ENCODE measurements around the gene TMTC2. TPM values are rescaled to one million over a fixed set of nuclear protein-coding genes. Genes with fewer than 3 reads are reported as not detected.

The TMTC2 gene
- total RNA-seq, 1 donor from 2014 or later: 31.4 TPM

- Histone ChIP-seq H3K4me3 (no peak overlapping the region), H3K4me1 (no peaks in the 10 kb centered on the region), H3K27me3 (ENCODE audit: low read depth) (no peaks in the 10 kb centered on the region), H3K27ac (no peak overlapping the region), H3K9me3 (no peaks in the 10 kb centered on the region), H3K36me3 (peaks cover 6% of the 10 kb centered on the region)
- intact Hi-C loops (cut with DNase I): no loop called here
- ATAC-seq: no peak
- DNase-seq: no peak
- no peak for TF ChIP-seq CTCF (IDR thresholded peaks at IDR 0.05)
Measured at GRCh38 chr12:82857911-82858533, 171.3 kb downstream of the TMTC2 start.

- TF ChIP-seq CTCF (IDR thresholded peaks at IDR 0.05): no peak
- intact Hi-C loops (cut with DNase I): no loop called here
- H3K27ac ChIP-seq: no peak overlapping the region
Measured at GRCh38 chr12:82858534-82858917, 171.8 kb downstream of the TMTC2 start.

GRCh38 chr12:82862069-82862841 lies 175.5 kb downstream of the TMTC2 start:
- ATAC-seq (no peak), DNase-seq (no peak)
- Histone ChIP-seq H3K27me3 (ENCODE audit: low read depth) (no peaks in the 10 kb centered on the region), H3K27ac (no peak overlapping the region), H3K4me1 (no peaks in the 10 kb centered on the region), H3K4me3 (no peak overlapping the region), H3K9me3 (no peaks in the 10 kb centered on the region), H3K36me3 (peaks cover 3% of the 10 kb centered on the region)
- TF ChIP-seq CTCF (IDR thresholded peaks at IDR 0.05): no peak
- intact Hi-C loops (cut with DNase I): no loop called here

More at GRCh38 chr12:82858534-82858917, 171.8 kb downstream of the TMTC2 start:
- no peak overlapping the region for H3K4me3 ChIP-seq
- H3K4me1 ChIP-seq: no peaks in the 10 kb centered on the region
- no peaks in the 10 kb centered on the region for H3K9me3 ChIP-seq
- no peaks in the 10 kb centered on the region for H3K27me3 ChIP-seq (ENCODE audit: low read depth)
- no peak for DNase-seq
- no peak for ATAC-seq
- H3K36me3 ChIP-seq: peaks cover 6% of the 10 kb centered on the region

- no peaks in the 10 kb centered on the region for H3K9me3 ChIP-seq
- no peak overlapping the region for H3K27ac ChIP-seq
- no peak for TF ChIP-seq CTCF (IDR thresholded peaks at IDR 0.05)
- no peak for ATAC-seq
- H3K4me3 ChIP-seq: no peak overlapping the region
- intact Hi-C loops (cut with DNase I): no loop called here
- H3K27me3 ChIP-seq (ENCODE audit: low read depth): no peaks in the 10 kb centered on the region
- H3K36me3 ChIP-seq: no peaks in the 10 kb centered on the region
- H3K4me1 ChIP-seq: no peaks in the 10 kb centered on the region
- DNase-seq: no peak
Measured at GRCh38 chr12:82862876-82863649, 176.4 kb downstream of the TMTC2 start.

- H3K36me3 ChIP-seq: no peaks in the 10 kb centered on the region
- peaks cover 4% of the 10 kb centered on the region for H3K4me1 ChIP-seq
- TF ChIP-seq CTCF (IDR thresholded peaks at IDR 0.05): no peak
- DNase-seq (no peak), ATAC-seq (no peak)
- H3K27me3 ChIP-seq (ENCODE audit: low read depth): no peaks in the 10 kb centered on the region
- H3K4me3 ChIP-seq: no peak overlapping the region
- intact Hi-C loops (cut with DNase I): no loop called here
- H3K9me3 ChIP-seq: no peaks in the 10 kb centered on the region
- no peak overlapping the region for H3K27ac ChIP-seq
Measured at GRCh38 chr12:82866227-82866775, 179.6 kb downstream of the TMTC2 start.

All from lower lobe of right lung (tissue), 2 donors.